ENCODE results near the gene COL23A1. TPM values are rescaled to one million over a fixed set of nuclear protein-coding genes. Genes with fewer than 3 reads are reported as not detected.

Gene COL23A1
- total and polyA plus RNA-seq, 2 of the 13 experiments (the other 11 are each of a cell fraction or from before 2014, with no cell fraction given) = not detected

DNA sequence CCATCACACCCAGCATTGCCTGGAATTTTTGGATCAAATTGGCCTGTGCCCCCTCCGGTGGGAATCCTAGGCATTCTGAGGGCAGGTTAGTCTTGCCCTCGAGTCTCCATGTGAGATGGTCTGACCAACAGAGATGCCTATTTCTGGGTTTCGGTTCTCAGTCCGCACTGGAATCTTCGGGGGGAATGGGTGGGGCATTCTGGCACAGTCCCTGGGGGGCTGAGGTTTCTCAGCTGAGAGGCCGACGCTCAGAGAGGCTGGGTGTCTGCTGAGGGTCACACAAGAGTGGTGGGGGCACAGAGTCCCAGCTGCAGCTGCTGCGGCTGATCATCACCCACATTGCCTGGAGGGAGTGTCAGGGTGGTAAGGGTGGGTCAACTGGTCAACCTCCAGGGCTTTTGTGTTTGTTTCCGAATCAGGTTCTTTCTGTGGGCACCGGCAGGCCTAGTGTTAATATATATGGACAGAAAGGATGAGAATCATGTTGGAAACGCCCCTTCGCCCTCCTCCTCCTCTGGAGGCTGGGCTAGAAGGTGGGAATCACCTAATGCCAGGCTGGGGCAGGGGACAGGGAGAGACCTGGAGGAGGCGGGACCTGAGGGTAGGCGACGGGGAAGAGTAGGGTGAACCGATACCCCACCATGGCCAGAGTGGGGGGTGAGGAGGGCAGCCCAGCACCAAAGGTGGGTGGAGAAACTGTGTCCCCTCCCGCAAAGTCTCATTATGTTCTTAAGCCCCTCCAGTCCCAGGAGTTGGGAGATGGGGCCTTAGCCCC, 208.1 kb downstream of the COL23A1 start:
- no peak overlapping the region for H3K27ac ChIP-seq (ENCODE audit: extremely low read length, insufficient read depth, low read length)
- no peaks in the 10 kb centered on the region for H3K9me3 ChIP-seq (ENCODE audit: low read length)
- WGBS (ENCODE audit: low lambda C conversion rate) = 36% methylated on average over 8 of the region's 17 CpGs
- no peak for FAIRE-seq
- no peaks in the 10 kb centered on the region for H3K79me2 ChIP-seq (ENCODE audit: insufficient read depth, low read length)
- TF ChIP-seq ZNF546 (CRISPR knock-in tag; conservative IDR thresholded peaks at IDR 0.05) (no peak), GATA4 (IDR thresholded peaks at IDR 0.05; ENCODE audit: borderline replicate concordance, low read depth) (no peak), ZNF879 (CRISPR knock-in tag; IDR thresholded peaks at IDR 0.05) (no peak), PITX1 (CRISPR knock-in tag; IDR thresholded peaks at IDR 0.05) (no peak), TRIM24 (CRISPR knock-in tag; IDR thresholded peaks at IDR 0.05) (no peak), ZNF44 (CRISPR knock-in tag; IDR thresholded peaks at IDR 0.05) (no peak), FOXC1 (CRISPR knock-in tag; IDR thresholded peaks at IDR 0.05; ENCODE audit: borderline replicate concordance) (no peak), FOXP1 (IDR thresholded peaks at IDR 0.05) (no peak), FOXP1 (CRISPR knock-in tag; IDR thresholded peaks at IDR 0.05) (no peak), ZNF431 (CRISPR knock-in tag; IDR thresholded peaks at IDR 0.05; ENCODE audit: borderline replicate concordance, low read depth) (no peak), ETV6 (CRISPR knock-in tag; conservative IDR thresholded peaks at IDR 0.05) (no peak), AHR (CRISPR knock-in tag; IDR thresholded peaks at IDR 0.05) (no peak), ZIK1 (CRISPR knock-in tag; IDR thresholded peaks at IDR 0.05; ENCODE audit: borderline replicate concordance, low read depth) (no peak), ZNF30 (CRISPR knock-in tag; IDR thresholded peaks at IDR 0.05) (no peak), ZNF451 (CRISPR knock-in tag; IDR thresholded peaks at IDR 0.05) (no peak), NBN (conservative IDR thresholded peaks at IDR 0.05) (no peak), SP5 (CRISPR knock-in tag; IDR thresholded peaks at IDR 0.05; ENCODE audit: borderline replicate concordance, low read depth) (no peak), IRX3 (CRISPR knock-in tag; IDR thresholded peaks at IDR 0.05; ENCODE audit: borderline replicate concordance, low read depth) (no peak)
- TF ChIP-seq, protein P1, sequence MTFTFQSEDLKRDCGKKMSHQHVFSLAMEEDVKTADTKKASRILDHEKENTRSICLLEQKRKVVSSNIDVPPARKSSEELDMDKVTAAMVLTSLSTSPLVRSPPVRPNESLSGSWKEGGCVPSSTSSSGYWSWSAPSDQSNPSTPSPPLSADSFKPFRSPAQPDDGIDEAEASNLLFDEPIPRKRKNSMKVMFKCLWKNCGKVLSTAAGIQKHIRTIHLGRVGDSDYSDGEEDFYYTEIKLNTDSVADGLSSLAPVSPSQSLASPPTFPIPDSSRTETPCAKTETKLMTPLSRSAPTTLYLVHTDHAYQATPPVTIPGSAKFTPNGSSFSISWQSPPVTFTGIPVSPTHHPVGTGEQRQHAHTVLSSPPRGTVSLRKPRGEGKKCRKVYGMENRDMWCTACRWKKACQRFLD (CRISPR knock-in tag; IDR thresholded peaks at IDR 0.05; ENCODE audit: borderline replicate concordance) = no peak
- TF ChIP-seq, protein P2, sequence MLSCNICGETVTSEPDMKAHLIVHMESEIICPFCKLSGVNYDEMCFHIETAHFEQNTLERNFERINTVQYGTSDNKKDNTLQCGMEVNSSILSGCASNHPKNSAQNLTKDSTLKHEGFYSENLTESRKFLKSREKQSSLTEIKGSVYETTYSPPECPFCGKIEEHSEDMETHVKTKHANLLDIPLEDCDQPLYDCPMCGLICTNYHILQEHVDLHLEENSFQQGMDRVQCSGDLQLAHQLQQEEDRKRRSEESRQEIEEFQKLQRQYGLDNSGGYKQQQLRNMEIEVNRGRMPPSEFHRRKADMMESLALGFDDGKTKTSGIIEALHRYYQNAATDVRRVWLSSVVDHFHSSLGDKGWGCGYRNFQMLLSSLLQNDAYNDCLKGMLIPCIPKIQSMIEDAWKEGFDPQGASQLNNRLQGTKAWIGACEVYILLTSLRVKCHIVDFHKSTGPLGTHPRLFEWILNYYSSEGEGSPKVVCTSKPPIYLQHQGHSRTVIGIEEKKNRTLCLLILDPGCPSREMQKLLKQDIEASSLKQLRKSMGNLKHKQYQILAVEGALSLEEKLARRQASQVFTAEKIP (CRISPR knock-in tag; IDR thresholded peaks at IDR 0.05; ENCODE audit: borderline replicate concordance) = no peak
- TF ChIP-seq, protein P3, sequence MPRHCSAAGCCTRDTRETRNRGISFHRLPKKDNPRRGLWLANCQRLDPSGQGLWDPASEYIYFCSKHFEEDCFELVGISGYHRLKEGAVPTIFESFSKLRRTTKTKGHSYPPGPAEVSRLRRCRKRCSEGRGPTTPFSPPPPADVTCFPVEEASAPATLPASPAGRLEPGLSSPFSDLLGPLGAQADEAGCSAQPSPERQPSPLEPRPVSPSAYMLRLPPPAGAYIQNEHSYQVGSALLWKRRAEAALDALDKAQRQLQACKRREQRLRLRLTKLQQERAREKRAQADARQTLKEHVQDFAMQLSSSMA (CRISPR knock-in tag; IDR thresholded peaks at IDR 0.05) = no peak
- H3K4me1 ChIP-seq (ENCODE audit: insufficient read depth, low read length) = peaks cover 1% of the 10 kb centered on the region
- ChIA-PET CTCF (ENCODE audit: low intra/inter-chr PET ratio, low total read pairs) (no interaction called here), POLR2A (no interaction called here)
- no peak overlapping the region for H2AFZ ChIP-seq (ENCODE audit: low read length)
- H3K4me2 ChIP-seq (ENCODE audit: low read depth, low read length) = no peak overlapping the region
- H3K27me3 ChIP-seq (ENCODE audit: control insufficient read depth in 1 of 2, insufficient read depth in 2 of 2, low read length in 2 of 2) = peaks cover 1 to 26% of the 10 kb centered on the region in 2 experiments; a peak in 3 of 5 replicates
- intact Hi-C loops (cut with micrococcal nuclease; ENCODE audit: unreplicated experiment) (no loop called here), in situ Hi-C loops (cut with HindIII; ENCODE audit: extremely low pct_ligation_motif_present, low pct_unique_long_range_greater_than_20kb) (no loop called here)
- no peak overlapping the region for H3K9ac ChIP-seq (ENCODE audit: insufficient read depth, low read depth, low read length)
- H3K4me3 ChIP-seq (replicated peaks in 1 of 3; ENCODE audit: insufficient read depth in 1 of 3, low read depth in 2 of 3, low read length in 3 of 3) = no peak overlapping the region
- no TSS peak for BruUV-seq (replicated peaks)
- DNase-seq (ENCODE audit: low spot score) = no peak
- no peaks in the 10 kb centered on the region for H3K36me3 ChIP-seq (replicated peaks in 1 of 2; ENCODE audit: control insufficient read depth in 1 of 2, insufficient read depth in 2 of 2, low read length in 2 of 2)
- no peaks in the 10 kb centered on the region for H4K20me1 ChIP-seq (ENCODE audit: insufficient read depth, low read length)
- no peak for ATAC-seq
